Mammary epithelial cell (primary cell): ENCODE measurements around the gene SORBS1.

Experiments
- CTCF ChIP-seq, 2 donors: IDR thresholded peaks in 1 of 2; conservative IDR thresholded peaks in 1 of 2; 2 replicates each; pipeline ENCODE4 v1.5.1; 2011 to 2012; ENCODE audit warnings: inconsistent platforms in 2 of 2, low read length in 2 of 2, mild to moderate bottlenecking in 2 of 2, control low read depth in 1 of 2, low read depth in 1 of 2; ENCODE audit not compliant: insufficient read depth in 1 of 2; ENCODE audit errors: extremely low read depth in 1 of 2
- EZH2 ChIP-seq: IDR thresholded peaks from 2 replicates; pipeline ENCODE4 v1.6.1; 2012; ENCODE audit warnings: low read length, inconsistent platforms, borderline replicate concordance

- no peak for TF ChIP-seq CTCF (conservative IDR thresholded peaks at IDR 0.05 in 1 of 2, IDR thresholded peaks at IDR 0.05 in 1 of 2; ENCODE audit: extremely low read depth in 1 of 2, insufficient read depth in 1 of 2, low read depth in 1 of 2, low read length in 2 of 2)
- no peak for TF ChIP-seq EZH2
Observed at GRCh38 chr10:95566136-95566535, 5.0 kb upstream of the SORBS1 start.
